HG02852 (cell line): Measurements from ENCODE around the gene EPB41L4A.

Experiments used
- ATAC-seq: cut with Tn5 transposase; IDR thresholded peaks from one replicate; pipeline ENCODE4 v1.9.1; 2021; ENCODE audit warnings: mild to moderate bottlenecking, moderate library complexity; ENCODE audit not compliant: unreplicated experiment

The EPB41L4A gene

DNA sequence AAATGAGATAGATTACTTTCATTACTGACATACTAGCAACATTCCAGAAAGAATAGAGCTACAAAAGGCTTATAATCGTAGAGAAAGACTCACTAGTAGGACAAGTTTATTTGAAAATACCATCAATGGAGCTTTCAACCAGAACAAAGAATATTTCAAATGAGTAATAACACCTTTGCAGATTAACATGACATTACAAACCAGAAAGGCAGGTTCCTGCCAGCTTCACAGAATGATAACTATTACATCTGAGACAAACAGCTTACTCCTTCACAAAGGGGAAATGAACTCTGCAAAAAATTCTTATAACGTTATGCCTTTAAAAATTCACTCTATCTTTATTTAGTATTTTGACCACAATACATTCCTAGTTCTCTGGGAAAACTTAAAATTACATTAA, 103.1 kb downstream of the EPB41L4A start:
- no peak for ATAC-seq

DNA sequence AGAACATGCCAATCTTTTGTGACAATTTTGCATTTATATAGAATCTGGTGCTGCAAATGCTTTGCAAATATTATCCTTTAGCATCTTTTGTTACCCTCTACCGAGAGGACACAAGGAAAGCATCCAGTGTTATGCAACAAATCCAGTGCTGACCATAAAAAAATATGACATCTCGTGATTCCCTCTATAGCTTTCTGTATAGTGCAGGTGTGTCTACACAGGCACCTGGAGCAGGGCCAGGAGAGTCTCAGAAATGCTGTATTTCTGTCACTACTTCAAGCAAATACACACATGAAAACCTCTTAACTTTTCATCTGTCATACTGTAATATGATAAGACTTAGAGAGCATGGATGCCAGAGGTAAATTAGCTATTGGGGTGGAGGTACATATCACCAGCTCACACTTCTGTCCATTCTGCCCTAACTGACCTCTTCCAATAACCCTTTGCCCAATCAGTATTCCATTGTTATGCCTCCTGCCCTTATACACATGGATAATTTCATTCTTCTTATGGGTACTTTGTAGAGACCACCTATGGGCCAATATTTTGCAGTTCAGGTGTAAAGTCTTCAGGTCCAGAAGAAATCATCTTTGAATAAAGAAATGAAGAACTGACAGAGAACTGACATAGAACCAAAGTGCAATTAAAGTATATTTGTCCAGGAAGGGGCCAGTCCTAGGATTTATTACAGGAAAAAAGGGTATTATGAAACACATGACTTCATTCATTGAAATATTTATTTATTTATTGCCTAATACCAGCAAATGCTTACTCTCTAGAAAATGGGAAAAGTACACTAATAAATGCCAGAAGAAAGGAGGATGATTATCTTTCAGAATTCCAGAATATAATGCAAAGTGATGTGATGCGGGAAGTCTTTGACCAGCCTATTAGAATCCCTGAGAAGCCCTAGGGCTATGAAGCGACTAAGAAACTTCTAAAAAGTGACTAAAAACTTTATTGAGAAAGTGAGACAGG, 106.5 kb downstream of the EPB41L4A start:
- ATAC-seq: no peak

DNA sequence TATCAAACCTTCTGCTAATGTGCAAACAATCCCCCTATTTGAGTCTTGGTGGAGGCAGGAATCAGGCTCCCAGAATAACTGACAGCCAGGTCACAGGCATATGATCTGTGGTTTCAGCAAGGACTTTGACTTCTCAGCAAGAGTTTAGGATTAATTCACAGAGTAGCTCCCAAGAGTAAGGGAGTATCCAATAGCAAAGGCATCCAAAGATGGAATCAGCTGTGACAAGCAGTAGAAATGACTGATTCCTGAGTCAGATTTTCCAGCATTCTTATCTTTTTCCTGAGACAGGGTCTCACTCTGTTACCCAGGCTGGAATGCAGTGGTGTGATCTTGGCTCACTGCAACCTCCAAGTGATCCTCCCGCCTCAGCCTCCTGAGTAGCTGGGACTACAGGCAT, 108.3 kb downstream of the EPB41L4A start:
- ATAC-seq: no peak

DNA sequence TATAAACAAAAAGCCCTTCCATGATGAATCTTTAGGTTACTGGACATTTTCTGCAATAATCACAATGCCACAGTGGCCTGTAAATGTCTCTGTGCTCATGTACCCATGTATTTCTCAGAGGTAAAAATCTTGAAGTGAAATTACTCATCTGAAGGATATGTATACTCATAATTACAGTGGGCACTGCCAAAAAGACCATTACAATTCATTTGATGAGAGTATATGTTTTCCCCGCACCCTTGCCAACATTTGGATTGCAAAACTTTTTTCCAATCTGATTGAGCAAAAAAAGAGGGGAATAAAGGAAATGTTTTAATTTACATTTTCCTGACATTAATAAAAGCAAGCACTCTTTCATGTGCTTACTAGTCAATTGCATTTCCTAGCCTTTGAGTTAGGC, 110.5 kb downstream of the EPB41L4A start:
- no peak for ATAC-seq

DNA sequence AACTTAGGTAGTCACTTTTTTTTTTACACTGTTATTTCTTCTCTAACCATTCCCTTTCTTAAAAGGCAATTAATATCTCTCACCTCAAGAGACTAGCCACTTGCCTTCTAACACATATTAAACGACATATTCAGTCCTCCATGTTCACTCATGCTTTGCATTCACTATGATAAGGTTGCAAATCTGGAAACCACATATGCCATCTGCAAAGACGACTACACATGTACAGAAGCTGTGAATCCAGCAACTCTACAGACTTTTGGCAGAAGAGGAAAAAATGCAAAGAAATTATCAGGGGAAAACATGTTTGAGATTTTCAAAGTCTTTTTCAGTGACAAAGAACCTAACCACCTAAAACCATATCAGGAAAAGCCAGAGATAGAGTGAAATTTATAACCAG, 112.1 kb downstream of the EPB41L4A start:
- ATAC-seq: no peak

DNA sequence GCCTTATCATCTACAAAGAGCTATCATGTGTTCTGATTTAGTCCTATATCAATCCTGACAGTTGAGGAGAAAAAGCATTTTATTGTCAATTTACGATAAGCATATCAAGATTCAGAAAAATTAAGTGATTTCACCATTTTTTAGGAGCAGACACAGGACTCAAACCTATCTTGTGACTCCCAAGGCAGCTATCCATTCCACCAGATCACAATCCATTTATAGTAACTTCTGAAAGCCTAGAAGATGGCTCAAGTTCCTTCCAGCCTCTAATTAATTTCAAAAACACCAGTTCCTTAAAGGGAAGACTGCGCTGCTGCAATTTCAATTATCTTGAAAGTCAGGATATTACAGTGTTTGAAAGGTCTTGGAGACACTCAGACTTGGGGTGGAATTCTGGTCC, 114.3 kb downstream of the EPB41L4A start:
- no peak for ATAC-seq

DNA sequence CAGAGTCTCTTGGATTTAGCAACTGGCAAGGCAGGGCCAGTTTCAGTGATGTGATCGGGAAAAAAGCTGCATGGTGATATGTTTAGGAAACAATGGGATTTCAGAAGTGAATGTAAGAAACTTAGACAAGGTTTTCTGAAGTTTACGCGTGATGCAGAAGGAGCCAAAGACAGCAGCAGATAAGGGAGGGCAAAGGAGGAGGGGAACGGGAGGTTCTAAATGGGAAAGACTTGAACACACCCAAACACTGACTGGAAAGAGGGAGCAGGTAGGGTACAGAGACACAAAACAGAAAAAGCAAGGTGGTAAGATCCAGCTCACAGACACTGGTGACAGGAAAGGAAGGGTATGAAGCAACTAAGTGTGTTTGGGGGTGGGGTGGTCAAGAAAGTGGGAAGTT, 115.4 kb downstream of the EPB41L4A start:
- no peak for ATAC-seq

DNA sequence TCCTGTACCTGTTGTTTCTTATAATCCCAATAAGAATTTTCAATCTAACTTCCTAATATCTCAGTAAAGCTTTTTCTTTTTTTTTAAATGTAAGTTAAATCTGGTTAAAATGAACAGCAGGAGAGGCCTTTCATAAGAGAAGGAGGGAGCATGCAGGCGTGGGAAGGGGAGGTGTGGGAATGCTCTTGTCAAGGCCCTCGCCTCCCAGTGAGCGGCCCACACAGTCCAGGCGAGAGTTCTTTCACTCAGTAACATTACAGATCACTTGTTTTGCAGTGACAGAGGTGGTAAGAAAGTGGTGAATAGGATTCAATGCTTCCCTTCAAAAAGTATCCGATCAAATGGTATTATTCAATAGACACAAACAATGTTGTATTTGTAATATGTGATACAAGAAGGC, 125.0 kb downstream of the EPB41L4A start:
- ATAC-seq: no peak

DNA sequence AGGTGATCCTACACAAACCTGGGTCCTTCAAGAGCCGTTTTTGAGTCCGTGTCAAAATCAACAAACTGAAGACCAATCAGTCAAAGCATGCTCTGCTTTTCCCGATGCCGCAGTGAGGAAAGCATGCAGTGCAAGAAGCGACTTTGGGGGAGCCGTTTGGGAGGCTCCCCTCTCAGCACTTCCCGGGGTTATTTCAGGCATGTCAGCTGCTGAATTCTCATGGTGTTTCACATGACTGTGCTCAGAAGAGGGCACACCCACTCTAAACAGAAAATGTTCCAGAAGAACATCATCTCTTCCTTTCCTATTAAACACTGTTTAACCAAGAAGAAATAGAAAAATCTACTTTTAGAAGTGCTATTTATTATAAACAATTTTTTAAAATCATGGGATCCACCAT, 125.5 kb downstream of the EPB41L4A start:
- ATAC-seq: no peak

DNA sequence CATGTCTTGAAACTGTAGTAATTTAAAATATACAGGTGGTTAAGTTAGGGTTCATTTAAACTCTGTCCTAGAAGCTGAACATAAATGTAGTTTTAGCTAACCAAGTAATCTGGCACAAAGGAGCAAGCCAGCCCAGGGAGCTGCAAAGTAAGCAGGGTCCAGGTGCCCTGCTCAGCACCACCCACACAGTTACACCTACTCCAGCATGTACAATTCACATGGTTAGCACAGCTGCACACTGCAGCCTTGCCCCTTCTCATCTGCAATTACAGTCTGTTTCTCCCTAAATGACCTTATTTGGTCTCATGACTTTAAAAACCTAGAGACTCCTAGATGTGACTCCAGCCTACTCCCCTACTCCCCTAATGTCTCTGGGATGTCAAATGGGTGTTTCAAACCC, 128.4 kb downstream of the EPB41L4A start:
- ATAC-seq: no peak

DNA sequence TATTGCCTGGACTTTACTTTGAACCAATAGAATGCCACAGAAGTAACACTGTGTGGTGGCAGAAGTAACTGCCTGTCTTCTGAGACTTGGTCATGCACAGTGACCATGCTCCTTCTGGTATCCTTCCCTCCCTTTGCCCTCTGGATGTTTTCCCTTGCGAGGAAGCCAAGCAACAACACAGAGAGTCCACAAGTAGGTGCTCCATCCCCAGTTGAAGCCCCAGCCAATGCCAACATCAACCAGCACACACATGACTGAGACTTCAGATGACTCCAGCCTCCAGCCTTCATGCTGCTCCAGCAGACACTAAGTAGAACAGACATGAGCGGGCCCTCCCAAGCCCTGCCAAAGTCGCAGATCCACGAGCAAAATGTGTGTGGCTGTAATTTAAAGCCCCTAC, 129.6 kb downstream of the EPB41L4A start:
- ATAC-seq: no peak

DNA sequence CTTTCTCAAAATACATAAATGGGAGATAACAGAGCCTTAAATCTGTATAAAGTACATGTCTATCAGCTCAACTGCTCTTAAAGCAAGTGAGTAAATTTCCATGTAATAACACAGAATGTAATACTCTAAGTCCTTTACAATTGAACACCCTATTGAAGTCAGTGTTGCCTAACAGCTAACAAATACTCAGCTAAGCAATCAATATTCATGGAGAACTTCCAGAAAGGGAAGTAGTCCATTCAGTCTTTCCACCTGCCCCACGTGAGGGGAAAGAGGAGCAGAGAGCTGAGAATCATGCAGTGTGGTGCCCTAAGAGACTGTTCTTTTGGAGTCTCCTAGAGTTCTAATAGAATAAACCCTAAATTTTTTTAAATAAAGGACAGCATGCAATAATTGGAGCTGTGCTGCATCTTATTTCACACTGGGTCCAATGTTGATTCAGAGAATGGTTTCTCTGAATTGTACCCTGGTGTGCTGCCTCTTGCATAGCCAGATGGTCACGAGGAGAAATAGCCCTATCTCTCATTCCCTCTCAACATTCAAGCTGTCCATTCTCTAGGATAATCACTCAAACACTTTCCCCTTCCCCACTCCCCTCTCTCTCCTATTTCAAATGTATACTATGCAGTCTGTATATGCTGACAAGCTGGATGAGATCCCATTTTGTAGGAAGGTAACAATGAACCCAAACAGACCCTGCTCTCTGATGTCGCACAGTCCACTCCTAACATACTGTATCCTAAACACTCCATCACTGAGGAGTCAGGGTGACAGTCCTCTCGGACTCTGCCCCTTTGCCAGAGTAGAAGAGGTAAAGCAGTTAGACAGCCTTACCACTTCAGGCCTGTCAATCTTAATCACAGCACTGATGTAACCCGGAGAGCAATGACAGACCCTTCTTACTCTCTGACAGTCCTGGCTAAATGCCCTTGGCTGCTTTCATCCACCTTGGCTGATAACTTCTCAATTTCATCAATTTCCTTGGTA, 134.8 kb downstream of the EPB41L4A start:
- ATAC-seq: no peak

DNA sequence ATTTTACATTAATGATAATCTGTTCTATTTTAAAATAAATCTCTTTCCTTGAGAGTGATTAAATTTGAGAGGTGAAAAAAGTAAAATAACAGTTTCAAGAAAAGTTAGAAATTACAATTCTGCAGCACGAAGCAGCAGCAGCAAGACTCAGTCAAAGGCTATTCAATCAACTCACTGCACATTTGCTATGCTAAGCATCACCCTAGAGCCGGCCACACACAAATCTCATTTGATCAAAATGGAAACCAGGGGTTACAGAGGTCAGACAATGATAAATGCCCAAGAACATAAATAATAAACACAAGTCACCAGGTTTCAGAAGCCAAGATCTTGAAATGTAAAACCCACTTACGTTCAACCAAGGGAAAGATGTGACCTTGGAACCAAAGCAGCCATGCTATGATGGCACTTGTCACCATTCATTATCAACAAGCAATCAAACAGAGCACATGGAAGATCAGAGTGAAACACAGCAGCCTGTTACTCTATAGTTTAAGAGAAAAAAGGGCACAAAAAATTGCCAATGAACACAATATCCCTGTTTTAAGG, 136.0 kb downstream of the EPB41L4A start:
- no peak for ATAC-seq

DNA sequence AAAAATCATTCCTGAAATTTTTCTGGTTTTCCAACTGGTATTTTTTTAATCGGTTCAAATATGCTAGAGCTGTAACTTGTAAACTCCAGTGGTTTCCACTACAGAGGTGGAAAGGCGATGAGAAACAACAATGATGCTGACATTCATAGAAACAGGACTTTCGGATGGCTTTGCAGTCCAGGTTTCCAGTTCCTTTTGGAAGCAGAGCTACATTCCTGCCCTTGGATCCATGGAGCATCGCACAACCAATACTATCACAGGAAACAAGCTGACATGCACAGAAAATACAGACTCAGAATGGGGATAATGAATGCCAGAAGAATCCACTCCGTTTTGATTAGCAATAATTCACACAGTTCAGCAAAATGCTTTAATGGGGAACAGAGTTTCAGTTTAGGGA, 140.0 kb downstream of the EPB41L4A start:
- ATAC-seq: no peak

DNA sequence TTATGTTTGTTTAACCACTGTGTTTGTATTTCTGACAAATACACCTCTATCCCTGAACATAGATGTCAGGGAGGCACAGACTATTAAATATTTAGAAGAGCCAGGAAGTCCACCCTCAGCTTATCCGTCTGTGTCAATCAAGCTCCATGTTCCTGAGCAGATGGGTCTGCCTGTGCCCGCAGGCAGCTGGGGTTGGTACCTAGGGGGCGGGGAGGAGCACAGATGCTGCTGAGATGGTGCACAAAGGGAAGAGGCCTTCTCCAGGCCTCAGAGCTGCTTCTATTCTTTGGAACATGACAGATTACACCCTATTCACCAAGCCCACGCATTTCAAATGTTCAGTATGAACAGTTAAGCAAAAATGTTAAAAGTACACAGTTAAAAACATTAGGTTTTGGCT, 142.1 kb downstream of the EPB41L4A start:
- ATAC-seq: no peak

DNA sequence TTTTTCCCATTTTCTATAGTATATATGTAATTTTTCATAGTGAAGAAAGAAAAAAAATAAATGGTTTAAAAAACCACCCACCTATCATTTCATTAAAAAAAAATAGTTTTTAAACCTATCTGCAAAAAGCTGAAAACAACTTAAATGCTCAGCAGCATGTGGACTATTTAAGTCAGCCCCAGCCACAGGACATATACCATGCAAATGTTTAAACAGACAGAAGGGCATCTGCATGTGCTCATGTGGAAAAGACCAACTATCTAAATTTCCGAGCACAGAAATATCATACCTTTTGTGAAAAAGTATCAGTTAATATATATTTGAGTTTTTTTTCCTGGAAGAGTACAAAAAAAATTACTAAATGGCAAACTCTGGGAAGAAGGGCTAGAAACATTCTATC, 143.4 kb downstream of the EPB41L4A start:
- ATAC-seq: no peak

DNA sequence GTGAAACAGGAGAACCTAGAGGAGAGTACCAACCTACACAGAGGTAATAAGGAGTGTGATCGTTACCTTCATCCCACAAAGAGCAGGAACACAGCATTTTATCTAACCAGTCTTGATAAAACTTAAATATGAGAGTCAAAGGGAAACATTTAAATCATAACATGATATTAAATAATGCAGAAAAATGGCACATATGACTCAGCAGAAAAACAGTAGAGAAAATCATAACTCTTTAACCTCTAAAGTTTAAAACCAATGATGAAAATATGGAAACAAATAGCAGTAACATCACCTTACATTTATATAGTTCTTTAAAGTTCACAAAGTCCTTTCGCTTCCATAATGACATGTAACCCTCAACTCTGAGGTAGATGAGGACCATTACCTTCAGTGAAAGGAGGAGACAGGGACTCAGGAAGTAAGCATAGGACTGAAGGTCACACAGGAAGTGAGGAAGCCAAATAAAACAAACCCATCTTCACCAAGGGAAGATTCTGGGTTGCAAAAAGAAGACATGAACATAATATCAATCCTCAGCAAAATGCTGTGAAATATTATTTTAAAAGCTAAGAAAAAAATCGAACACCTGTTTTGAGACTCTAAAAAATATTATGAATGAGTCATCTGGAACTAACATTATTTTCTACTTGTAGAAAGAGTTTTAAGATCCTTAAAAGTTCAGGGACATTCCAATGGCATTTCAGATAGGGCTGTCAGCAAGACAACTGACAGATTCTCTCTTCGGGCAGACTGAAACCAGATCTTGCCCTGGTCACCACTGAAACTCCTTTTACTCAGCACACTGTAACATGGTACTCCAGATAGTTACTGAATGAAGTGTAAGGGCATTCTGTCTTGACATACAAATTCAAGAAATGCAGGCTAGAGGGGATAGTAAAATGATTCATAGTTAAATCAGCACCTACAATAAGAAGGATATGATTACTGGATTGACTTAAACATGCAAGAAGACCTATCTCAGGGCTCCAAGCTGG, 148.5 kb downstream of the EPB41L4A start:
- ATAC-seq: no peak

DNA sequence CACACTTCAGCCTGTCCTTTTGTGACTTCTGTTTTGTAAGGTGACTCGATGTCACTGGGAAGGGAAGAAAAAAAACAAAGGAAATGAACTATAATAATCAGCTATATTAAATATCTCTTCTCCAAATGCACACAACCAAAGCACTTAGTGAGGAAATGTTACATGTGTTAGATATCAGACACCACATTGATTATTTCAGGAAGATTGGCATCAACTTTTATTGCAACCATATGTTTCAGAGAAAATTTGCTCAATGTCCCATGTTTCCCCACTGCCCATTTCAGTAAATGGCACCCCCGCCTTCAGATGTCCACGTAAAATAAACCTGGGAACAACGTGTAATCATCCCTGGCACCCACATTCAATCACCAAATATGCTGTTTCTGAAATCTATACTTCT, 151.8 kb downstream of the EPB41L4A start:
- no peak for ATAC-seq

DNA sequence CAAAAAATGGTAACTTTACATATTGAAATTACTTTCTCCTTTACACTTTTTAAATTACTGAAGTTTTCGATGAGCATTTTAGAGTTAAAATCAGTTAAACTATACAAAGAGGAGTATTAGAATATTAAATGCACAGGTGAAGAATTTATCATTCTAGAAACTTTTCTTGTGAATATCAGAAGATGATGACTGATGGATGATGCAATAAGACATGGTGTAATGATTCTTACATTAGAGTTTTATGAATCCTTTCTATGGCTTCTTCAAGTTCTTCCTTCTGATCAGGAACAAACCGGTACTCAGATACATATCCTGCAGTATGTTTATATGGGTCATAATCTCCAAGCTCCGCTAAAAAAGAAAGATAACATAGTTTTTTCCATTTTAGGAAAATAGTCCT, 154.4 kb downstream of the EPB41L4A start:
- no peak for ATAC-seq

DNA sequence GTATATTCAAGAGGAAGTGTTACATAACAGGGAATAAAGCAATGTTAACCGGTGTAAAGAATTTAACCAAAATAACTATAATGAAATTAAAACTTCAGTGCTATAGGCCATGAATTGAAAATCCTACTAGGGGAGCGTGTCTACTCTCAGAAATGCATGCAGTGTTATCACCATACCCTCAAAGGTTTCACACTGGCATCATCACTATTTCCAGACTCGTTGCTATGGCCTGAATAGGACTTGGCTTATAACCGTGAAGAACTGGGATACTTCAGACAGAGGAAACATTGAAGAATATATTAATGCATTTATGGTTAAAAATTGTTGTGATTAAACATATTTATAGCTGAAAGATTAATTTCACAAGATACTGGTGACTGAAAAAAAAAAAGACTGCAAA, 154.9 kb downstream of the EPB41L4A start:
- ATAC-seq: no peak
